ENCODE results near the gene WAPL. TPM values are rescaled to one million over a fixed set of nuclear protein-coding genes. Genes with fewer than 3 reads are reported as not detected.

The WAPL gene
- polyA plus RNA-seq, 2 of the 4 experiments (the other 2 are of a cell fraction), result 15.4 to 25.6 TPM

- H3K27ac ChIP-seq, result peak overlapping the region; percentile 94 to 98
- peak overlapping the region; percentile 87 for H3K4me2 ChIP-seq
- no peak for FAIRE-seq
- ChIA-PET POLR2A (interaction anchor here (1.6 to 2.1 kb wide), 2 partner anchors 14 to 120 kb away, joined by 12 to 13 read pairs; no protein-coding TSS in a partner anchor), CTCF (interaction anchor here (0.7 to 3.2 kb wide), 6 partner anchors 14 to 555 kb away, joined by 3 to 17 read pairs (median 4); no protein-coding TSS in a partner anchor)
- H3K4me3 ChIP-seq, result peak overlapping the region; percentile 95
- H3K4me1 ChIP-seq, result peaks cover 40% of the 10 kb centered on the region
- 2% methylated on average over 59 of the region's 70 CpGs for WGBS (ENCODE audit: missing lambda C conversion rate)
- ATAC-seq, result peak; percentile 60 to 72
- TF ChIP-seq POLR2A (IDR thresholded peaks at IDR 0.05; ENCODE audit: low read length), result peak; percentile 65
- TF ChIP-seq ZFP36 (IDR thresholded peaks at IDR 0.05; ENCODE audit: borderline replicate concordance, partially characterized antibody), result no peak
- TF ChIP-seq MYC (IDR thresholded peaks at IDR 0.05; ENCODE audit: borderline replicate concordance, low read length), result 0 out of 2 replicates have a peak, but pooled peaks have one; percentile 18
- peak; percentile 62; the same call in 1 of the 2 replicates for TF ChIP-seq HMGXB4 (CRISPR knock-in tag; IDR thresholded peaks at IDR 0.05; ENCODE audit: borderline replicate concordance)
- TF ChIP-seq HOXB5 (CRISPR knock-in tag; IDR thresholded peaks at IDR 0.05), result peak; percentile 54; the same call in 1 of the 2 replicates
- 0 out of 2 replicates have a peak, but pooled peaks have one; percentile 30 for TF ChIP-seq EHF (CRISPR knock-in tag; IDR thresholded peaks at IDR 0.05)
- TF ChIP-seq KDM5A (IDR thresholded peaks at IDR 0.05), result peak; percentile 51; the same call in 1 of the 2 replicates
- no peak for TF ChIP-seq HDAC2 (IDR thresholded peaks at IDR 0.05)
- TF ChIP-seq, protein P1, sequence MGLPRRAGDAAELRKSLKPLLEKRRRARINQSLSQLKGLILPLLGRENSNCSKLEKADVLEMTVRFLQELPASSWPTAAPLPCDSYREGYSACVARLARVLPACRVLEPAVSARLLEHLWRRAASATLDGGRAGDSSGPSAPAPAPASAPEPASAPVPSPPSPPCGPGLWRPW (IDR thresholded peaks at IDR 0.05), result no peak
- no peaks in the 10 kb centered on the region for H3K9me3 ChIP-seq
- peak; percentile 67 to 70 for DNase-seq (ENCODE audit: low read depth in 1 of 2, low spot score in 1 of 2)
Measured at GRCh38 chr10:86520871-86521677, 518 bp downstream of the WAPL start.

GRCh38 chr10:86518781-86519180 lies 2.8 kb downstream of the WAPL start:
- Histone ChIP-seq H3K27ac (no peak overlapping the region), H3K9me3 (no peaks in the 10 kb centered on the region), H3K4me2 (peak overlapping the region; percentile 87), H3K4me3 (no peak overlapping the region), H3K4me1 (peaks cover 33% of the 10 kb centered on the region)
- POLR2A ChIA-PET, result no interaction called here
- WGBS (ENCODE audit: missing lambda C conversion rate), result 53% methylated on average over 3 of the region's 3 CpGs
- FAIRE-seq (no peak), DNase-seq (ENCODE audit: low read depth in 1 of 2, low spot score in 1 of 2) (no peak), ATAC-seq (no peak)
- TF ChIP-seq NFE2L2 (conservative IDR thresholded peaks at IDR 0.05; ENCODE audit: low read length) (no peak), CBX2 (IDR thresholded peaks at IDR 0.05; ENCODE audit: borderline replicate concordance, low read depth) (no peak), SMC3 (IDR thresholded peaks at IDR 0.05) (no peak), HOXA7 (CRISPR knock-in tag; IDR thresholded peaks at IDR 0.05) (no peak), FOXS1 (CRISPR knock-in tag; IDR thresholded peaks at IDR 0.05) (no peak), NPAS2 (CRISPR knock-in tag; IDR thresholded peaks at IDR 0.05; ENCODE audit: borderline replicate concordance) (no peak), RARB (CRISPR knock-in tag; IDR thresholded peaks at IDR 0.05) (no peak), RNF2 (IDR thresholded peaks at IDR 0.05; ENCODE audit: borderline replicate concordance, low read depth) (no peak), CHD2 (IDR thresholded peaks at IDR 0.05; ENCODE audit: low read length, partially characterized antibody) (no peak), TFCP2L1 (CRISPR knock-in tag; IDR thresholded peaks at IDR 0.05) (no peak), ESRRA (IDR thresholded peaks at IDR 0.05; ENCODE audit: borderline replicate concordance, low read length) (no peak), KDM1A (IDR thresholded peaks at IDR 0.05; ENCODE audit: low read depth) (no peak)
- TF ChIP-seq, protein P2, sequence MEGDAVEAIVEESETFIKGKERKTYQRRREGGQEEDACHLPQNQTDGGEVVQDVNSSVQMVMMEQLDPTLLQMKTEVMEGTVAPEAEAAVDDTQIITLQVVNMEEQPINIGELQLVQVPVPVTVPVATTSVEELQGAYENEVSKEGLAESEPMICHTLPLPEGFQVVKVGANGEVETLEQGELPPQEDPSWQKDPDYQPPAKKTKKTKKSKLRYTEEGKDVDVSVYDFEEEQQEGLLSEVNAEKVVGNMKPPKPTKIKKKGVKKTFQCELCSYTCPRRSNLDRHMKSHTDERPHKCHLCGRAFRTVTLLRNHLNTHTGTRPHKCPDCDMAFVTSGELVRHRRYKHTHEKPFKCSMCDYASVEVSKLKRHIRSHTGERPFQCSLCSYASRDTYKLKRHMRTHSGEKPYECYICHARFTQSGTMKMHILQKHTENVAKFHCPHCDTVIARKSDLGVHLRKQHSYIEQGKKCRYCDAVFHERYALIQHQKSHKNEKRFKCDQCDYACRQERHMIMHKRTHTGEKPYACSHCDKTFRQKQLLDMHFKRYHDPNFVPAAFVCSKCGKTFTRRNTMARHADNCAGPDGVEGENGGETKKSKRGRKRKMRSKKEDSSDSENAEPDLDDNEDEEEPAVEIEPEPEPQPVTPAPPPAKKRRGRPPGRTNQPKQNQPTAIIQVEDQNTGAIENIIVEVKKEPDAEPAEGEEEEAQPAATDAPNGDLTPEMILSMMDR (IDR thresholded peaks at IDR 0.05), result no peak
- CTCF ChIA-PET, result interaction anchor here (0.6 to 1.3 kb wide), 2 partner anchors 117 to 119 kb away, joined by 3 to 6 read pairs; no protein-coding TSS in a partner anchor

Data from A549 (cell line).